GM21360 (cell line): Measurements from ENCODE around the gene HMX3.

ENCODE experiments used
- ATAC-seq: cut with Tn5 transposase; IDR thresholded peaks from one replicate; pipeline ENCODE4 v1.9.1; 2021; ENCODE audit warnings: mild to moderate bottlenecking, moderate library complexity; ENCODE audit not compliant: unreplicated experiment

Gene HMX3

DNA sequence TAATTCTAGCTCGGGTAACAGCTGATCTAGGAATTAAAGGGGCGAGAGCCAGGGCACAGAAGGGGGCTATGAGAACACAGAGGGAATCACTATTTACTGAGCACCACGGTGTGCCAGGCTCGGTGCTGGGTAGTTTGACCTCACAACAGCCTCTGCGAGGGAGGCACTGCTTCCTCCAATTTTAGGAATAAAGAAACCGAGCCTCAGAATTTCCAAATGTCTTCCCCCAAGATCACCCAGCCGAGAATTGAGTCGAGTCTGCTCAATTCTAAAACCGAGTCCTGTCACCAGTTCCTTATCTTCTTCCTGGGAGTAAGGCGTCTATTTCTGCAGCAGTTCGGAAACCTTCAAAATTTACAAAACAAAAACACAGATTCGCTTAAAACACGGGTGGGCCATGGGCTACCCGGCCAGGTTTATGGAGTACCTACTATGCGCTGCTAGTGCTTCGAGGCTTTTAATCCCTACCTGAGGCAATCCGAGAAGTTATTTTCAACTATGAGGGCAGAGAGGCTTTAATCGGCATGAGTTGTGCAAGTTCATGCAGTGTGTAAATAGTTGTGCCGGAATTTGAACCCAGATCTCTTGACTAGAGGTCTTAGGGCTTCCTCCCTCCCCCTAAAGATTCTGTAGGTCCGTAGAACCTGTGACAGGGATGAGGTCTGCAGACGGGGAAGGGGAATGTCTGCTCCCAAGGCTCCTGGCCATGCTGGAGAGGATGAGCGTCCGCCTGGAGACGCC lies 11.3 kb downstream of the HMX3 start:
- ATAC-seq: no peak

DNA sequence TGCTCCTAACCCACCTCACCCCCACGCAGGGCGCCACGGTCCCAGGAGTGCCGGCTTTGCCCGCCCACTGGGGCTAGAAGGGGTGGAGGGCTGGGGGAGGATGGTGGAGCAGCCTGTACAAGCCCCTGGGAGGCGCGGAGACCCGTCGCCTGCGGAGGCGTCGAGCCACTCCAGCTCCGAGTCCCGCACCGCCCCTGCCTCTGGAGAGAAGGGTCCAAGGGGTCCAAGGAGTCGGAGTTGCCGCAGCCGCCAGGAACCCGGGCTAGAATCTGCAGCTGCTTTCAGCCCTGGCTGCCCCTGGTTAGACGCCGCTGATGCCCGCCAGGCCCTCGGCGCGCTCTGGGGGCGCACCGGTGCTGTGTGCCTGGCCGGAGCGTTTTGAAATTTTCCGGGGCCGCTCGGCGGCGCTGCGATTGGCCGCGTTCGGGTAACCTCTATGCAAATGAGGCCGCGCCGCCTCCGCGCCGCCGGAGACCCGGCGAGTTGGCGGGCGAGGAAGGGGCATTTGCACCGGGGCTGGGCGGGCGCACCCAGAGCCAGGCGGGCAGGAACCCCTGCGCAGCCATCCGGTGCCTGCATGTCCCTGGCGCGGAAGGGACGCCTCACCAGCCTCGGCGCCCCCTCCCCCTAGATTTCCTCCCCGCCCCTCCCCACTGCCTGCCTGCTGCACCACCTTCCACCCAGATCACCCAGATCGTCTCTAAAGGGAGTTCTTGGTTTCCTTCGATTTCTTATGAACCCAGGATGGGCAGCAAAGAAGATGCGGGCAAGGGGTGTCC lies 12.1 kb downstream of the HMX3 start, which contains the start of gene HMX2:
Gene HMX2 (plus strand): TSS at position 502 of the 779 bp plus-strand sequence. CDS start 243 bp downstream, at position 745.
- ATAC-seq: no peak

DNA sequence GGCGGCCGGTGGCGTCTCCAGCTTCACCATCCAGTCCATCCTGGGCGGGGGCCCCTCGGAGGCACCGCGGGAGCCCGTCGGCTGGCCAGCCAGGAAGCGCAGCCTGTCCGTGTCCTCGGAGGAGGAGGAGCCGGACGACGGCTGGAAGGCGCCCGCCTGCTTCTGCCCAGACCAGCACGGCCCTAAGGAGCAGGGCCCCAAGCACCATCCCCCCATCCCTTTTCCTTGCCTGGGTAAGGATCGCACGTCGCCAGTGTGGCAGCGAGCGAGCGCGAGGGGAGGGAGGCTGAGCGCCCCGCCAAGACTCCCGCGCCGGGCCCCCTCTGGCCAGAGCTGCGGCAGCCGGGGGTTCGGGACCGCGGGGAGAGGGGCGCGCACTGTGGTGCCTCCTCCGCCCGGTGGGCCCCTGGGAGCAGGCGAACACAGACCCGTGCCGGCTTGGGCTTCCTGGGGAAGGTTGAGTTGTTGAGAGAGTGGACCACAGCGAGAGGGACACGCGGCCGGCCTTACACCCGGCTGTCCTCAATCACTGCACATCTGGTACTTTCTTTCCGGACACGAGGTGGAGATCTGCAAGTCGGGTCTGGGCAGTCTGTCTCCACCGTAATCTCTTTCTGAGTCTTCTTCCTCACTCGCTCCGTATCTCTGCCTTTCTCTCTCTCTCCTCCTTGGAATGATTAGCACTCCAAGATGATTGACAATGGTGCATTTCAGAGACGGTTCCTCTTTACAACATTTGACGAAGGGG lies 12.8 kb downstream of the HMX3 start:
- ATAC-seq: no peak

DNA sequence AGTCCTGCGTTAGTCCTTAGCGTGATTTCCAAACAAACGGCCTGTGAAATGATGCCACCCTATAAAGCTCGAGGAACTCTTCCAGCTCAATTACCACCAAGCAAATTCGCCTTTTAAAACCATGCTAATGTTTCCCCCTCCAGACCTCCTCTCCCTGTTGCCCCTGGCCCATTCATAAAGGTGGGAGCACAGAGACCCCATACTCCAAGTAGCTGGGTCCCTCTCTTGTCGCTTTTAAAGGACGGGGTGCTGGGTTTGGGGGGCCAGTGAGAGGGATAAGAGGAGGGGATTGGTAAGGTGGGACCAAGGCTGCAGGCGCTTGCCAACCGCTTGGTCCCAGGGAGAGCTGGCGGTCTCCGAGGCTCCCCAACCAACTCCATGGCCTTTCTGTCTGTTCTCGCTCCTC lies 13.4 kb downstream of the HMX3 start:
- ATAC-seq: no peak

DNA sequence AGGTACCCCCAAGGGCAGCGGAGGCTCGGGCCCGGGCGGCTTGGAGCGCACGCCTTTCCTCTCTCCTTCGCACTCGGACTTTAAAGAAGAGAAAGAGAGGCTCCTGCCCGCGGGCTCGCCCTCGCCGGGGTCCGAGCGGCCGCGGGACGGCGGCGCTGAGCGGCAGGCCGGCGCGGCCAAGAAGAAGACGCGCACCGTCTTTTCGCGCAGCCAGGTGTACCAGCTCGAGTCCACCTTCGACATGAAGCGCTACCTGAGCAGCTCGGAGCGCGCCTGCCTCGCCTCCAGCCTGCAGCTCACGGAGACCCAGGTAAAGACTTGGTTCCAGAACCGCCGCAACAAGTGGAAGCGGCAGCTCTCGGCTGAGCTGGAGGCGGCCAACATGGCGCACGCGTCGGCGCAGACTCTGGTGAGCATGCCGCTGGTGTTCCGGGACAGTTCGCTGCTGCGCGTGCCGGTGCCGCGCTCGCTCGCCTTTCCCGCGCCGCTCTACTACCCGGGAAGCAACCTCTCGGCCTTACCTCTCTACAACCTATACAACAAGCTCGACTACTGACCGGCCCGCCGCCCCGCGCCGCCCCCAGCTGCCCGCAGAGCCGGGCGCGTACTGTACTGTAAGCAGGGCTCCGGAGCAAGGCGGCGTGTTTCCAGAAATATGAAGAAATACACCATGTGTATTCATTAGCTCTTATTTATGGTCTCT lies 13.9 kb downstream of the HMX3 start:
- no peak for ATAC-seq

DNA sequence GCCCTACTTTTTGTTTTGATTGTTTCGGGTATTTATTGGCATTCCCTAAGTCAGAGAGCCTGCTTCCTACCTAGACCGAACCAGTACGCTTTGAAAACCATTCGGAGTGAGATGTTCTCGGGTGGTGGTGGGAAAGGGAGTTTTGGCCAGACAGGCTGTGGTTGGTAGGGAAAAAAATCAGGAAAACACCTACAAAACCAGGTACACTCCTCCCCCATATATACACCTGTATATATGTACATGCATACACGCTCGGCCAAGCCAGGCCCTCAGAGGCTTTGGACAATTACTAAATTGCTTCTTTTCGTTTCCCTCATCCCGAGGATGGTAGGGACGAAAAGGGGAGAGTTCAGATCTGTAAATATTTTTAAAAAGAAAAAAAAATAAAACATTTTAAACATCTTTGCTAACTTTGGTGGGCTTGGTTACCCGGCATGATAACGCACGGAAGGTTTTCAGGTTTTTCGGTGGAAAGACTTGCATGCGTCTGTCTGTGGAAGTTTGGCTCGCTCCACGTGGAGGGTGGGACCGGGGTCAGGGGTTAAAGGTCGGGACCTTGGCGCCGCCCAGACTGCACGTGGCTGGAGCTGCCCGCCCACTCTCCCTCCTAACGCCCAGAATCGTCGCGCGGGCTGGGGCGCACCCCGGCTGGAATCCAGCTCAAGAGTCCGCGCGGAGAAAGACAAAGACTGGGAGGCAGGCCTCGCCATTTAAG lies 14.7 kb downstream of the HMX3 start:
- no peak for ATAC-seq

DNA sequence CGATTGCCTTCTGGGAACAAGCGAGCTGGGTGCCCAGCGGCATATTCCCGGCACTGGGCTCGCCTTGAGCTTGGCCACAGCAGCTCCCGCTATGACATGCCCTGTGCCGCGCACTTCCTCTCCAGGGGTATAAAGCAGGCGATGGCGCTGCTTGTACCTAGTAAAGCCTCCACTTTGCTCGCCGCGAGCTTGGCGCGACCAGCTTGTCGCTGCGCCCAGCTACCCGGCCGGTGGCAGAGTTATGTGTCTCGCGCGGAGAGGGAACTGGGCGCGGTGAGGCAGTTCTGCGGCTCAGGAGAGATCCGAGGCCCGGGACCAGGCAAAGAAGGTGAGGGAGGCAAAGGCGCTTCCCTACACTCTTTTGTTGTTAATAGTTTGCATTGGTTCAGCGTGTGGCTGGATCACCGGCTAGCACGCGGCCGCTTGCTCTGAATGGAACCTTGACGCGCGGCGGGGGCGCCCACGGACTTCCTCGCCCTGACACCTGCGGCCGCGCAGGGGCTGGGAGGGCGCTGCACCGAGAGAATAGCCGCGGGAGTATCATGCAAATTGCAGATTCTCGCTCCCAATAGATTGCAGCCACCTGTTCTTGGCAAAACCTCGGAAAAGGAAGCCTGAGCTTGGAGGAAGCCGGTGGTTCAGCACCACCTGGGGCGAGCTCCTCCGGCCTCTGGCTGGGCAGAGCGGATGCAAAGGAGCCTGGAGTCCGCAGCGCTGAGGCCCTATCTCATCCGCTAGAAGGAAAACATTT lies 15.4 kb downstream of the HMX3 start:
- no peak for ATAC-seq

DNA sequence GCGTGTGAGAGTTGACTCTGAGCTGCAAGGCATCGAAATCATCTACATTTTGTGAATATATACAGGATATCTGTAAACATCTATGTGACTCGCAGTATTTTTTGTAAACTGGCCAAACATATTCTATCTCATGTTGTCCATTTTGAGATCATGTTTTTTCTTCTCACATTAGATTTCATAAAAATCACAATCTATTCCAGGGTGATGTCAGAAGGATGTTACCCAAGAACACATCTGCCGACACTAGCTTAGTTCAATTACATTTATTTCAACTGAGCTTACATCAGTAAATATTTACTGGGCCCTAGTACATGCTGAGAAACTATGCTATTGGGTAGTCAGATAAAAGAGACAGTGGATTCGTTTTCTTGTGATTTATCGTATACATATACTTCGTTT lies 16.0 kb downstream of the HMX3 start:
- ATAC-seq: no peak

DNA sequence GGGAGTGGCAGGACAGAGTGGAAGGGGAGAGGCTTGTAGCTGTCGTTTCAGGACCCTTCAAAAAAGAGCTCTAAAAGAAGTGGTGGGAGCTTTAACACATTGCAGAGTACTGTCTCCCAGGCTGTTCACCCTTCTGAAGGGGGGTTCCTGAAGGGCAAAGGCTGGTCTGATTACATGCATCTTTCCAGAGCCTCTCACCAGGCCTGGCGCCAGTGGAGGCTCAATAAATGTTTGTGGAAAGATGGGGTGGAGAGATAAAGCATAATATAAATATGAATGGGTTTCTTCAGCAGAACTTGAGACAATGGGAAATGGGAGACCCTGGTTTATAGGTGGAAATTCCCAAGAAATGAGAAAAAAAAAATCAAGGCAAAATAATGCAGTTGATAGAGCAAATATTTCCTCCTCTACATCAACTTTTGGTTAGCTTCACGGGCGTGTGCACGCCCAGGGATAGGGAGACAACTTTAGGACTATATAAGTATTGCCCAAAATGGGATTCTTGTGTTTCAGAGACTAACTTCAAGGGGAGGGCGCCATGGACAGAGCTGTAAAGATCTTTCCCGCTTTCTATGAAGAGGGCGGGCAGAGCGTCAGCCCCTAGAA lies 17.8 kb downstream of the HMX3 start:
- ATAC-seq: no peak

DNA sequence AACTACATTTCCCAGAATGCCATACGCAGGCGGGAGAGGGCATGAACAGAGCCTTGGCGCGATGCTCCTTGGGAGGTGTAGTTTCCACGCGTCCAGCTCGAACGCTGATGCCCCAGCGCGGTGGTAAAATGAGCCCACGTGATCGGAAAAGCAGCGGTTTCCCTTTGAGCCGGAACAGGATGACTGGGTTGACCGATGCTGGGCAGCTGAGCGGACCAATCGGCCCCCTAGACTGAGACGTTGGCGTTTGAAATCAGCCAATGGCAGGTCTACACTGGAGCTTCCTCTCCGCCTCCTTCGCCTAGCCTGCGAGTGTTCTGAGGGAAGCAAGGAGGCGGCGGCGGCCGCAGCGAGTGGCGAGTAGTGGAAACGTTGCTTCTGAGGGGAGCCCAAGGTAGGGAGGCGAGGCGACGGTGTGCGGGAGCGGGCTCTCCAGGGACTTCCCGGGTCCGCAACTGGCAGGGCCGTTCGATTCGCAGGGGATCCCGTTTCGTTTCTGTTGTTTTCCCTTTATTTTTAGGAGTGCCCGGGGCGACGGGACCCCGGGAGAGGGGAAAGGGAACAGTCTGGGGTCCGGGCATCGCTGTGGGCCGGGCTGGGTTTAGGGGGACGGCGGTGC lies 18.4 kb downstream of the HMX3 start, which contains the start of gene BUB3:
Gene BUB3 (plus strand): TSS at position 311 of the 619 bp plus-strand sequence. CDS start 516 bp downstream, outside the sequence.
- peak; percentile 87 for ATAC-seq

DNA sequence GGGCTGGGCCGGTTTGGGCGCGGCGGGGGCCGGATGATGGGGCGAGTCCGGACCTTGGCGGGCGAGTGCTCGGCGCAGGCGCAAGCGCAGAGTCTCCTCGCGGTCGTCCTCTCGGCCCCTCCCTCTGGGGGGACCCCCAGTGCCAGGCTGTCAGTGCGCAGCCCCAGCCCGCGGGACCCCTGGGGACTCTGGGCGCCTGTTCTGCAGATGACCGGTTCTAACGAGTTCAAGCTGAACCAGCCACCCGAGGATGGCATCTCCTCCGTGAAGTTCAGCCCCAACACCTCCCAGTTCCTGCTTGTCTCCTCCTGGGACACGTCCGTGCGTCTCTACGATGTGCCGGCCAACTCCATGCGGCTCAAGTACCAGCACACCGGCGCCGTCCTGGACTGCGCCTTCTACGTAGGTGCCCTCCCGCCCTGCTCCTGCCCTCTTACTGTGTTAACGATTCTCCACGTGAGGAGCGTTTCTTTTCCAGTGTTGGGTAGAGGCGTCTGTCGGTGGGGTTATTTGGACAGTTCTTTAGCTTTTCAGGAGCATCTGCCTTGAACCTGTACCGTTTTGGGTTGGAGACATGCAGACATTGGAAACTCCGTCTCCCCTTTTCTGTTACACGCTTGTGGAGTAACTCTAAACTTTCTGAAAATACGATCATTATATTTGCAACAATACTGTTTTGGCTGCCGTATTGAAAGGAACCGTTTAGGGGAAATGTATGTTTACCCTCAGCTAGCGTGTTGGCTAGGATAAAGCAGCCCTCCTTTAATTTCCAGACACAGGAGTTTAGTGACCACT lies 19.1 kb downstream of the HMX3 start:
- peak; percentile 34 for ATAC-seq

DNA sequence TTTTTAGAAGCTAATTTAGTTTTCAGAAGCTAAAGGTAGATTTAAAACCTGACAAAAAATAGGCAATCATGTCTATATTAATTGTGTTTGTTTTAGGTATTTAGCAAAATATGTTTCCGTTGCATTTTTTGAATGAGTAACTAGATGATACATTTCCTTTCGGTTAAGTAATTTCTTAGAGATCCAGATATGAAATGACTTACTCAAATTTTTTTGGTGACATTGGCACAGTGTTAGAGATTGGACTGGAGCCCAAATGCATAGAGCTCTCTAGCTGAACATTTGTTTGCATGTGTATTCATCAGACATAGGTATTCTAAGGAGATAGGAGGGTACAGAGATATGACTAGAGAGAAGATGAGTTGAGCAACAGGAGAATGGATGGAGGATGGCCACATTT lies 20.3 kb downstream of the HMX3 start:
- no peak for ATAC-seq

DNA sequence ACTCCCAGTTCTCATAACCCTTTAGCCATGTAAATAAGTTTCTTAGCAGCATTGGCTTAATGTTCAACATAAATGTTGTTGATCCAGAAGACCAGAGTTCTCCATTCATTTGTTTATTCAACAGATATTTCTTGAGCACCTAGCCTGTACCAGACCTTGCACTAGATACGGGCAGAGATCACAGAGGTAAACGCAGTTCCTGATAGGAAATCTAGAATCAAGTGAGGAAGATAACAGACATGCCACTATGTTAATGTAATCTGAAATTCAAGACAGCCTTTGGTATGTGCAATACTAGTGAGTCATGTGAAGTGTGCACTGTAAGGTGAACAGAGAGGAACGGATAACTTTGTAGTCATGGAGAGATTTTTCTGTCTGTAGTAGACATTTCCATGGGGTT lies 21.4 kb downstream of the HMX3 start:
- ATAC-seq: no peak

DNA sequence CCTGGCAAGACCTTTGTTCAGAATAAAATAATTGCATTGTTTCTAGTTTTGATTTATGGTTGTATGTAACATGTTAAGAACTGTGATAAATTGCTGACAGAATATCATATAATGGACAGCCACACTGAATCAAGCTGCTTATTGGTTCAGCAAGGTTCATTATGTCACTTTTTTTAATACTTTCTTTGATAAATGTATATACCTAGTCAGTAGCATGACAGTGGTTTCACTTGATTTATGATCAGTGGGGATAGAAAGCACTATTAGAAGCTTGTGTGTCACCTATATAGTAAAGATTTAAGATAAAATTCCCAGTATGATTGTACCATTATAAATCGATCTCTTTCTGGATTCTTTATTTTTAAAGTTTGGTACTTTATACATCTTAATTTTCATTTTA lies 22.9 kb downstream of the HMX3 start:
- no peak for ATAC-seq

DNA sequence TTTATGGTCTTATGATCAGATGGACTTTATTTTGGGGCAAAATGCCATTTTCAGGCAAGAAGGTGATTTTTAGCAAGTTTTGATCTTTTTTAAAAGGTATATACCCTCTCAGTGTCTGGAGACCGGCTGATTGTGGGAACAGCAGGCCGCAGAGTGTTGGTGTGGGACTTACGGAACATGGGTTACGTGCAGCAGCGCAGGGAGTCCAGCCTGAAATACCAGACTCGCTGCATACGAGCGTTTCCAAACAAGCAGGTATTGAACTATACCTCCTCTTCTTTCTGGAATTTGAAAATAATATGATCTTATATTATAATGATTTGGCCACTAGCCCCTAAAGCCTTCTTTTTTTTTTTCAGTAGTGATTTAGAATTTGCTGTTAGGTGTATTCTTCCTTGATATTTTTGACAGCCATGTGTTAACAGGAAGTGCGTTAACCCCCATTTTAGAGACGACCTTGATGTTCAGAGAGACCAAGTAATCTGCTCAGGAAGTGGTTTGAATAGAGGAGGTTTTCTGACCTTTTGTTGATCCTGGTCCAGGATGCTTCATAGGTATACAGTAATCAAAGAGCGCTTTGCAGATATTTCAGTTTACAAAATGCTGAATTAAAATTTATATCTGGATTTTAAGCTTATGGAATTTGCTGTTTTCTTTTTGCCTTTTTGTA lies 24.7 kb downstream of the HMX3 start:
- no peak for ATAC-seq

DNA sequence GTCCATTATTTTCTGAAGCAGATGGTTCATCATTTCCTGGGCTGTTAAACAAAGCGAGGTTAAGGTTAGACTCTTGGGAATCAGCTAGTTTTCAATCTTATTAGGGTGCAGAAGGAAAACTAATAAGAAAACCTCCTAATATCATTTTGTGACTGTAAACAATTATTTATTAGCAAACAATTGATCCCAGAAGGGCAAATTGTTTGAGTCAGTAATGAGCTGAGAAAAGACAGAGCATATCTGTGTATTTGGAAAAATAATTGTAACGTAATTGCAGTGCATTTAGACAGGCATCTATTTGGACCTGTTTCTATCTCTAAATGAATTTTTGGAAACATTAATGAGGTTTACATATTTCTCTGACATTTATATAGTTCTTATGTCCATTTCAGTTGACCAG lies 28.5 kb downstream of the HMX3 start:
- no peak for ATAC-seq

DNA sequence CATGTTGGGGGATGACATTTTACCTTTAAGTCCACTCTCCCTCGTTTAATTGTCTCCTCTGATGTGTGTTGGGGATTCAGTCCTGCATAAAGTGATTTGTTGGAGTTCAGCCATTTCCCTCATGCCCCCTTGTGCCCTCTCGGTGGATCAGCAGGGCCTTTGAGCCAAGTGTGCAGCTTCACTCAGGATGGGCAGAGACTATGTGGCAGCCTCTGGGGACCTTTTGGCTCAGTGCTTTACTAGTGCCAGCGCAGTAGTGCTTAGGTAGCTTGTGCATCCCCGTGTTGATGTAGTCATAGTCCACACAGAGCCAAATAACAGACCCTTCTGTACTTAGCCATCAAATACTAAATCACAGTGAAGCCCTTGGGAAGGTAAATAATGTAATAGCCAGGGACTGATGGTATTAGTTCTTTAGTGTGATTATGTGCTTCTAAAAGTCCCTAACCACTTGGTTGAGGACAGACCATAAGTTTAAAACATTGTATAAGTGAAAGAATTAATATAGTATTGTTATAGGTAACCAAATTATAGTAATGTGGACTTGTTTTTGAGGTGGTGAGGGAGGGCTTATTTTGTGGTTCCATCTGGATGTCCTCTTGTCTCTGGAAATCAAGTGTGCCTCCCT lies 29.8 kb downstream of the HMX3 start:
- ATAC-seq: no peak
